ENCODE results near the gene NALCN. TPM values are rescaled to one million over a fixed set of nuclear protein-coding genes. Genes with fewer than 3 reads are reported as not detected.

The NALCN gene
- polyA plus RNA-seq, 3 donors: 1.2 to 2.0 (median 1.3) TPM

DNA sequence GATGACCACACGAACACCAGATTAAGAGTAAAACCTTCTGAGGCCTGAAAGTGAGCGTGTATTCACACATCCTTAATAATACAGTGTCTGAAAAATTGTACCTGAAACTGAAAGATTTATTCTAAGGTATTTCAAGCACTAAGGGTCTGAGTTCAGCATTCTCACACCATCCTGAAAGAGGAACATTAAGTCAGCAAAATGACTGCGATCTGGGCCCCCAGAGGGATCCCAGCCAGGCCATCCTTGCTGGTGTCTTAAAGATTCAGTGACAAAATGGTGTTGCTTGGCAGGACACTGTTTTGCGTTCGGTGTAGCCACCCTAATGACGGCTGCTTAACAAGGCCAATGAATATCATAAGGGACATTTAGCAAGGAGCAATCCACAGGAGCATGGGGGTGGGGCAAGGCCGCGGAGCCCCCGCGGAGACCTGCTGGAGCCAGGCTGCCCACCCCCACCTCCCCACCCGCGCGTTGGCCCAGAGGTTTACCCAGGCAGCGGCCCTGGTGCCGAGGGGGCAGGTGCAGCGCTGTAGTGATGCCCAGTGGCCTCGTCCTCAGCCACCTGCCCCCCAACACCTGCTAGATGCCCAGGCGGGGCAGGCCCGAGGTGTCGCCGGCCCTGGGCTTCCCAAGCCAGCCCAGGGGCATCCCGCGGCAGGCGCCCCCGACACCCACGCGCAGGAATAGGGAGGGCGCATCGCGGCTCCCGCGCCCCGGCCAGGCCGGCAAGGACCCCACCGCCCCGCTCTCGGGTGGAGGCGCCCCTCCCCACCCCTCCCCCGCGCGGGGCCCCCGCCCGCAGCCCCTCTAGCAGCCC lies 742 bp downstream of the NALCN start:
- no peak for DNase-seq

DNA sequence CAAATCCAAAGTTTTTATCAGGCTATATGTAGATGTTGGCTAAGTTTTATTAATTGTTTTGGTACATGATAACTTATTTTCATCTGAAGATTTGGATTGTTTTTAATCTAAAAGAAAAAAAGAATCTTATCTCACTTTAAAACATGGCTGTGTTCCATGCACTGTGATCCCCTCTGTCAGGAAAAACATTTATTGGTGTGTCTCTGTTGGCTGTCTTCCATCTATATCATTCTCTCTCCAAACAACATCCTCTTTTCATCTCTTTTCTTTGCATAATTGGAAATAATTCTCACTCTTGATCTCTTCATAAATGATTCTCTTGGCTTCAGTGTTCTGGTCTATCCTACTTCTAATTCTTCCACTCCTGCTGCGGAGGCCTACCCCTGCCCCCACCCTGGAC lies 4.2 kb downstream of the NALCN start:
- no peak for DNase-seq

DNA sequence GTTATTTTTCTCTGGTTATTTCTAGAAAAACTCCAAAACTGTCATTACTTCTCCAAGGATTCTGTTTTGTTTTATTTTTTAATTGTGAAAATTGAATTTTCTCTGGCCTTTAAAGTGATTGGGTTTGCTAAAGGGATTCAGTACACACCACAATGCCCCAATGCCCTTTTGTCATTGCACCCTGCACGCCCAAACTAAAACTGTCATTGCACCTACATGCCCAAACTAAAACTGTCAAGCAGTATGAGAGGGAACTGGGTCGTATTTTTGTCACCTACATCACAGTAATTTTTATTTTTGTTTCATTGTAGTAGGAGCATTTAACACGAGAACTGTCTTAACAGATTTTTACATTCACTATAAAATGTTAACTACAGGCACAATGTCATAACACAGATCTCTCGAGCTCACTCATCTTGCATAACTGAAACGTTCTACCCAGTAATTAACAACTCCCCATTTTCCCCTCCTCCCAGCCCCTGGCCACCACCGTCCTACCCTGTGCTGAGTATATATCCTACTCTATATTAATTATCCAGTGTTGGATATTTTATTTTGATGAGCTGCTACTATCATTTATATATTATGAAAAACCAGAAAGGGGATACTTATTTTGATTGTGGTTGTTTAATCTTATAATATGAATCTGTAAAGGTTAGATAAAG lies 7.2 kb downstream of the NALCN start:
- DNase-seq: no peak

DNA sequence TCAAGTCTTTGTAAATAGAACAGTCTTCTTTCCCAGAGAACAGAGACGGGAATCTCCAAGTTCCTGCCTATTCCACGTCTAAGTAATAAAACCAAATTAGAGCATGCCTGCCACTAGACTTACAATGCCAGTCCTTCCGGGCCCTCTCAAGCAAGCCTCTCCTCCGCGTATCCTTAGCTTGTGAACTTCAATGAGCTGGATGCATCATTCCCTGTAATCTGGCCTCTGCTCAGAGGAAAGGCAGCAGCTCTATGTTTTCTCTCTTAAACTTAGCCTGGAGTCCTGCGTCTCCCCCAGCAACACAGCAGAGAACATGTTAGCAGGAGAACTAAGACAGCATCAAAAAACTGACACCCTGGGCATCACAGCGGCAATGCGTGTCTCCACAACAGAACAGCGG lies 8.2 kb downstream of the NALCN start:
- DNase-seq: no peak

DNA sequence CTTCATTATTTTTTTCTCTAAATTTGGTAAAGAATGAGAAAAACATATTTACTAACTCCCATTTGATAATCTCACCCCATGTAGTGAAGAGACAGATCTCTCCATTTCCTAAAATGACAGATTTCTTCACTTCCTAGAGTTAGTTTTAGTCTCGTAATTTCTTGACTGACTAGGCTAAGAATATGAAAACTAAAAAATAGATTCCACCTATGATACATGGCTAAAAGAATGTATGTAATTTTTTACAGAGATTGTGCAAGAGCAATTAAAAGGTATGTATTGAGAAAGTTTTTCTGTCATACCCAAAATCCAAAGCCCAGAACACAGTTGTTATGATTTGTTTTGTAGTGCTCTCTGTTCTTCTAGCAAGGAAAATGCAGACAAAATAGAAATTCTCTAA lies 9.5 kb downstream of the NALCN start:
- no peak for DNase-seq

DNA sequence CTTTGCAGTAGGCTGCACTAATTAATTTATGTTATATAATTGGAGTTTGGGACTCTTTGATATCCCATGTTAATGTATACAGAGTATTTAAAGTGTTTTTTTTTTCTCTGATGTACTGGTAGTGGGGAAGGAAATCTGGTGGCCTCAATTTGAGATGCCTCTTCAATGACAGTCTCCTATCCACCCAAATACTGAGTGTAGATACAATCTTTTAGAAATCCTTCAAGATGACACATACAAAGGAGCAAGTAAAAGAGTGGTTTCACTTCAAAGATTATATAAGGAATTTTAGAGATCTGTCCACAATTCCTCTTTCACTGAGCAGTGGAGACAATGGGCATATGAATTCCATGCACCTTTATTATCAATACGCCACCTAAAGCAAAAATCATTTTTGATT lies 15.1 kb downstream of the NALCN start:
- DNase-seq: no peak

DNA sequence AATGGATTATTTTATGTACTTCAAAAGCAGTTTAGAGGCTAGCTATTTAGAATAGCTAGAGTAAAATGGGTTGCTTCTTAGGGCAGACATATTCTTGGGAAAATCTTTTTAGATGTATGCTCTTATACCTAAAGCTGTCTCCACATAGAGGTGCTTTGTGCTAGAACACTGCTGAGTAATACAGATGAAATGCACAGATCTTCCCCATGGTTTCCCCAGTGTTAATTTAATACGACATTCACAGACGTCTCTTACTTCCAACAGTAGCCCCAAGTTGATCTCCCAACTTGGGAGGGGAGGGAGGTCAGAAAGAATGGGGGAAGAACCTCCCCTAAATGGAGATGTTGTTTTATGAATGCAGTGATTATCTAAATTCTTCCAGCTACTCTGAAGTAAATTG lies 16.9 kb downstream of the NALCN start:
- DNase-seq: no peak

DNA sequence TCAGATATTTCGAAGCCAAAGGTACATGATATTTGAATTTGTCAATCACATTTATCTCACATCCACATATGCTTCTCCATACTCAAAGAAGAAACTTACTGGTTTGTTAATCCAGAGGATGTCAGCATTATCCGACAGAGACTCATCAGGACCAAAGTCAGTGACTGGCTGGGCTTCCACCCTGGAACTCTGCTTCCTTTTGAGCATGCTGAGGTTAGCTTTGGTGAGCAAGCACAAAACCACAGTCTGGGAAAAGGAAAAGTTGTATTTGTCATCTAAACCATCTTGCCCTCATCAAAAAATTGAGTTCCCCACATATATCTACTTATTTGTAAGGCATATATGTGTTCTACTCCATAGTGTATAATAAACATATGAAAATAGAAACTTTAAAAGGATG lies 17.4 kb downstream of the NALCN start:
- DNase-seq: no peak

DNA sequence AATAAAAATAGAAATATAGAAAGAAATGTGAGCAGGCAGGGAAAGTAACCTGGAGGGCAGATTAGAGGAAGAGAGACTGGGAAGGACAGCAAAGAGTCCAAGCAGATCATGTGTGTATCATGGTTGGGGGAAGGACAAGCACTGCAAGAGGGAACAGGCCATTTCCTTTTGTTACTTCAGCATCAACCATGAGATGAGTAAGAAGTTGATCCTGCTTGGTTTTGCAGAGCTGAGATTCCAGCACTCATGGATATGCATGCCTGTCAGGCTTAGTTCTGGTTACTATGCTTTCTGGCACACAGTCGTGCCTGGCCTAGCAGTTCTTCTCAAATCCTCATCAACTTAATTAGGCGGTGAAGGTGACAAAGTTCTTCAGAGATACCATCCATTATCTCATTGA lies 18.1 kb downstream of the NALCN start:
- no peak for DNase-seq

DNA sequence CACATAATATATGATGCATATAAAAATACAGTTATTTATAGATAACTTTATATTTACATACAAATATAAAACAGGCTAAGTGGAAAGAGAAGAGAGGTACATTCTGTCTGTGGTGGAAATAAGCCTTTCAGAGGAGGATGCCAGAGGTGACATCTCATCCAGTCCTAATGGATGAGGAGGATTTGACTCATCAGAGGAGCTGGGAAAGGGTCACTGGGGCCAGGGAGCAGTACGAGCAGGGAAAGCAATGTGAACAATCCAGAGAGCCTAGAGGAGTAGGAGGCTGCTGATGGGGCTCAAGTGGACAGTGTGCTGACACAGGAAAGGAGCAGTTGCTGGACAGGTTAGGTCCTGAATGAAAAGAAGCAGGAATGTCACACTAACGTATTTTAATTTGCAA lies 18.6 kb downstream of the NALCN start:
- DNase-seq: no peak

DNA sequence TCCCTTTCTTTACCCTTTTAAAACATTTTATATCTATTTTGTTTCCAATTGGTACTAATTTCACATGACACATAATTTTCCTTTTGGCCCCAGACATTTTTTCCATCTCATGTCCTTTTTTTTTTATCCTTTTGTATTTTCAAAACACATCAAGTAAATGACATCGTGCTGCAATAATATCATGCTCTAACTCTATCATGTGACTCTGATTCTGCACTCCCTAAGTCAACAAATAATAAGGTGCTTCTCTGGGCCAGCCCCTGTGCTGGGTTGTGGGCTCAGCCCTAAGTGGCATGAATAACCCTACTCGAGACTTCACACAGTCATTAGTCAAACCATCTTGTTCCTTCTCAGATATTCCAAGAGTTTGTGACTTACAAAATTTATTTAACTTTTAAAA lies 21.7 kb downstream of the NALCN start:
- DNase-seq: no peak

DNA sequence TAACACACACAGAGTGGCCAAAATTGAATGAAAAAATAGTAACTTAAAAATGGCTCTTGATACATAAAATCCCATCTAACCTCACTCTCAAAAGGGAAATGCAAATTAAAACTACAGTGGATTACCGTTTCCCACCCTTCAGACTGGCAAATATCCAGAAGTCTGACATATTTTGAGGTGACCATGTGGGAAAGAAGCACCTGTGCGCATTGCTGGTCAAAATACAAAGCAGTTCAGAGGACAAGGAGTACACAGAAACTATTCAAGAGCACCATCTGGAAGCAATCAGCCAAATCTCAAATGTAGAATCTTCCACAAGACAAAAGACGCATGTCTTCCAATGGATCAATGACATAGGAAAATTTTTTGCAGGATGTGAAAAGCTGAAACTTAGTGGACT lies 23.2 kb downstream of the NALCN start:
- DNase-seq: no peak

DNA sequence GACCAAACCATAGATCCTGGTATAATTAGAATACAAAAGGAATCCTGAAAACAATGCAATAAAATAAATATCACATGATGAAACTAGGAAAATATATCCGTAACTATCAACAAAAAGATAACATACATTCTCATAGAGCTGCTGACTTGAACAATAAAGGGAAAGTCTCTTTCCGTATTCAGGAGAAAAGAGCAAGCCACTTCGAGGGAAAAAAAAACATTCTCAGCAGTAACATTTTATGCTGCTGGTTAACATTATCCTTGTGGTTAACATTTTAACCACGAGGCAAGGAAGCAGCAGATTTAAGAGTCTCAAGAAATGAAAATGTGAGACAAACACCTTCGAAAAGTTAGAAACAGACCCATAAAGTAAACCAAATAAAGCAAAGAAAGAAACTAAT lies 25.8 kb downstream of the NALCN start:
- DNase-seq: no peak

DNA sequence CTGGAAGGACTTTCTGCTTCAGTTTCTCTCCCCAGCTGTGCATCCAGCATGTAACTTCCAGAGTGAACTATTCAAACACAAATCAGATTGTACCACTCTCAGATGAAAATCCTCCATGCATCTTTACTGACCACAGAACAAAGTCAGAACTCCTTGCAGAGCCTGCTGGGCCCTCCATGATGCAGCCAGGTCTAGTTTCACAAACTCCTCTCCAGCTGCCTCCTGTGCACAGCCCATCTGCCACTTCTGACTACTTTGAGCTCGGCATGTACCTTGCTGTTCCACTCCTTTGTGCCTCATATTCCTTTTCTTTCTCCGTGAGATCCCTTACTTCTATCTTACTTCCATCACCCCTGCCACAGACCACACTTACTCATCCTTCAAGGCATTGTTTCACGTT lies 31.4 kb downstream of the NALCN start:
- no peak for DNase-seq

DNA sequence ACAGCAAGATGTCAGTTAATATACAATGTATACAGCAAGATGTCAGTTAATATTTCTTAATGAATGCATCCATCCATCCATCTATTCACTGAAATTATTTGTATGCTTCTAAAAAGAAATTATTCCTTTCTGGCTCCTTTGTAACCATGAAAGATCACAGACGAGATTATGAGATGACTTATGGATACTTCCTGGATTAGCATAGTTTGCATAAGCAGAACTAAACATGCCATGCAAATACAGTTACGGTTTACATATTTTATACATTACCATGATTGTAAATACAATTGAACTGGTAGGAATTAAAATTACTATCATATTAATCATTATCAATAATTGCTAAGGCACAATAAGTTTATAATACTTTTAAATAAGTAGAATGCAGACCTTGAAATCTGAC lies 32.7 kb downstream of the NALCN start:
- no peak for DNase-seq

DNA sequence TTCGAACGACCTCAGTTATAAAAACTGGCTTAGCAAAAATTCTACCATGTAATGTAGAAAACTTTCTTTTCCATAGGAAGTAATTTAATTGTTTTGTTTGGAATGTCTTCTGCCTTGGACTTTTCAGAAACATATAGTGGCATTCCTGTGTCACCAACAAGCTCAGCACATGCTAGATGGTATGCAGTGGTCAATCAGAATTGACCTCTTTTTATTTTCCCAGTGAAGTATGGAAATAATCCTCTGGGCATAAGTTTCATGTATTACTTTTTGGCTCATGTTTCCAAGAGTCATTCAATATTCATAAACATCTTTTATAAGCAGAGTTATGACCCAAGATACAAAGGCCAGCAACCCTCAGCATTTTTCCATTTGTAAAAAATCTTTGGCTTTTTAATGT lies 33.6 kb downstream of the NALCN start:
- no peak for DNase-seq

DNA sequence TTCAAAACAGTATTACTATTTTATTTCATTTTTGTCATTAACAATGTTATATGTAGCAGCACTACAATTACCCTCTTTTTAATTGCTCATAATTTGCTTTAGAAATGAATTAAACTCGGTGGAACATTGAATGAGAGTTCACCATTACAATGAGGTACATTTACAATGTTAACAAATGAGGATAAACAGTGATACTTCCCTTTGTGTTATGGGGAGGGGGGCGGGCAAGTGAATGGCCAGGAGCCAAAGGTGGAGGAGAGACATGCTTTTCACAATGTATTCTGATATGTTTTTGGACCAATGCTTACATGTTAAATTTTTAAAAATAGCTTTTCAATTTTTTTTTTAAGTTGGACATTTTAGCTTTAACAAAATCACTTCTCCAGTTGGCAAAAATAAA lies 34.2 kb downstream of the NALCN start:
- DNase-seq: no peak

DNA sequence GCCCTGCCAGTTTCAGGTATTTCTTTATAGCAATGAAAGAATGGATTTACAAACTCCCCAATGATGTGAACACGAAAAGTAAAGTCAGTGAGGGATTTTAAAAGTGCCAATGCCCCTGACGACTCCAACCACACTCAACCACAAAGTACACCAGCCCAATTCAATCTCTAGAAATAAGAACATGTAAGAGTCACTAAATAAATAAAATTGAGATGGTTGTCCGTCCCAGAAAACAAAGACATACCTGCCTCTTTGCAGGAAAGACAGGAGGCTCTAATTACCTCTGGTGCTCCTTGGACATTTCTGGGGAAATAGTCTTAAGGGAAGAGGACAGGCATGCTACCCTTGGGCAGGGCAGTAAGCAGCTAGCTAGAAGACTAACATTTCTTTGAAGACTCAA lies 55.8 kb downstream of the NALCN start:
- DNase-seq: no peak

DNA sequence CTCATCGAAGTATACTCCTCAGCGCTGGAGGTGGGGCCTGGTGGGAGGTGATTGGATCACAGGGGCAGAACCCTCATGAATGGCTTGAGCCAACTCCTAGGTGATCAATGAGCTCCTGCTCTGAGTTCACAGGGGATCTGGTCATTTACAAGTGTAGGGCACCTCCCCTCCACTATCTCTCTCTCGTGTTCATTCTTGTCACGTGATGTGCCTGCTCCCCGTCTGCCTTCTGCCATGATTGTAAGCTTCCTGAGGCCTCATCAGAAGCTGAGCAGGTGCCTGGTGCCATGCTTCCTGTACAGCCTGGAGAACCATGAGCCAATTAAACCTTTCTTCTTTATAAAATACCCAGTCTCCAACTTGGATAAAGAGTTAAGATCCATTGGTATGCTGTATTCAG lies 61.4 kb downstream of the NALCN start:
- DNase-seq: no peak

DNA sequence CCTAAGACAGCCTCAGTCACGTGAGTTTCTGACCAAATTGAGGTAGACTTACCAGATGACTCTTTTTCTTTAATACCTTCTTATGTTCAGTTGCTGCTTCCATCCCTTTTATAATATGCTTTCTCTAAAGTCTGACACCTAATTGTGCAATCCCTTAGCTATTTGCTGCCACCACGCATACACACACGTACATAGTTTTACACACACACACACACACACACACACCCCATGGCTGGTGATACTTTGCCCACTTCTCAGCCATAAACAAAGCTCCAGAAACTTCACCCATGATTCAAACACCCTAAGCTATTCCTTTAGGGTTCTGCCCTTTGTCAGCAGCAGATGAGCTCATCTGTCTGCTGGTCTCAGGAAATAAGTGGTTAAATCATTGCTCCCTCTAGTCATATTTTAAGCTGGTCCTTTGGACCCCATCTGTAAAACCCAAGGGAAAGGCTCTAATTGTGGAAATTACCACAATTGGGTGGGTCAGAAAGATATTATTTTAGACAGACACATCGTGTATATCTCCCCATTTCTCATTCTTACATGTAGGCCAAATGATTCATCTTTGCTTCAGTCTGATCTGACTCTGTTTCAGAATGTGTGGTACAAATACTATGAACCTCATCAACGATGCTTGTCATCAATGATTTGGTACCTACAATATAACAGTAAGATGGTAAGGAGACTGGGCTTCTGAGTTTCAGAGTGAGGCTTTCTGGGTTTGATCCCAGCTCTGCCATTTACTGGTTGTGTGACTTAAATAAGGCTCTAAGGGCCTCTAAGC lies 69.2 kb downstream of the NALCN start:
- DNase-seq: no peak

DNA sequence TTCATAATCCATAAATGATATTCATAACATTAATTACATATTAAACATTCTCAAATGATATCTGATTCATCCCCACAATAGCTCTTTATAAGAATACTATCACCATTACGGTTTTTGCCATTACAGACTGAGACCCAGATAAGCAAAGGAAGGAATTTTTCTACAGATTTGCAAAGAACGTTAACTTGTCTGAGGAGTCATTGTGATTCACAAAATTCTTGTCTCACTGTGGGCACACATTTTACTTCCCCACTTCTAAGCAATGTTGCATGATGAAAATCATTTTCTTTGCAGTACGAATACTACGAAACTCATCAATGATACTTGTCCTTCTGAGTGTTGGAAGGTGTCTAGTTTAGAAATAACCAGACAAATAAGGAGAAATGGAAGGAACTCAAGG lies 70.1 kb downstream of the NALCN start:
- DNase-seq: no peak

DNA sequence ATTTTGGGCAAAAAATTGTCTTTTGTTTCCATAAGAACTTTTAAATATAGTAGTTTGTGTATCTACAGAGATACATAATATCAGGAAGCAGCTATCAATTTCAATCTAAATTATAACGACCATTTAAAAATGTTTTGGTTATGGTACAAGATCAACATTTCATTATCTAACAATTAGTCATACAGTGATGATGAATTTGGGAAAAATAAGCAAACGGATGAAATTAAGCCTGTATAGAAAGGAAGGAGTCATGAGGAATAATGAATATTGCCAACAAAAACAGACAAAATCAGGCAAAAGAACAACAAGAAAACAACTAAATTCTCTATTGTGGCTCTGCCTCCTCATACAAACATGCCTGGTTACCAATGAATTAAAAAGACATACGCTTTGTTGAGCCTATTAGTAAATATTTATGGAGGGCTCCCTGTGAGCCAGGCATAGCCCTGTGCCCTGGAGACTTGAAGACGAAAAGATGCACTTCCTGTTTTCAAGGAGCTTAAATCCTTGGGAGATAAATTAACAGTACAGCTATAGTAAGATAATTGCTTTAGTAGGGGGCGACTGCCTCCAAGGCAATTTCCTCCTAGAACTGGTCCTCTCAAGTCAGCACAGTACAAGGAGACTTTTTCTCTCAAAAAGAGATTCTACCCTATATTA lies 73.0 kb downstream of the NALCN start:
- no peak for DNase-seq

DNA sequence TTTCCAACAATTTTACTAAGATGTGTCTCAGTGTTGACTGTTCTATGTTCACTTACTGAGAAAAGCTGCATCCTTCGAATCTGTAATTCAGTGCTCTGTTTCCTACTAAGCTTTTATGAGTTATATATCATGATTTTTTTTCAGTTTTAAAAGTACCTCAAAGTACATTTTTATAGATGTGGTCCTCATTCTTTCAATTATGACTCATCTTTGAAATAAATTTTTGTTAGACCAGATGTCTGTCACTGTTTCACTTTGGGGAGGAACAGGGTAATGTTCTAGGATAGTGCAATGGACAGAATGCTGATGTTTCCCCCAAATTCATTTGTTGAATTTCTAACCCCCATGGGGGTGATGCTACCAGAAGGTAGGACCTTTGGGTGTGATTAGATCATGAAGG lies 74.8 kb downstream of the NALCN start:
- no peak for DNase-seq

All from renal pelvis (tissue), 4 donors.